A673 (cell line): Measurements from ENCODE around the gene SLC25A47. TPM values are rescaled to one million over a fixed set of nuclear protein-coding genes. Genes with fewer than 3 reads are reported as not detected.

Experiments
- BruUV-seq: library from RNA; stranded (reverse); fragments of 400-500 nt; replicated peaks from 2 replicates; lab custom pipeline; 2021; lab: Mats Ljungman, UMichigan
- CTCF ChIA-PET: fragments of 300-600 bp; sonication (Branson Sonifier 250); formaldehyde crosslinking; loops from one replicate; lab custom pipeline; 2022; ENCODE audit warnings: antibody characterized with exemption; lab: Charles Lee
- POLR2A ChIA-PET: fragments of 300-600 bp; sonication (Branson Sonifier 250); formaldehyde crosslinking; loops from one replicate; lab custom pipeline; 2022; ENCODE audit warnings: antibody characterized with exemption; ENCODE audit not compliant: low non-redundant PET; lab: Charles Lee
- DNase-seq: peaks from one replicate; pipeline ENCODE4 v3.0.0-alpha.2; 2015; ENCODE audit warnings: low spot score
- H3K27ac ChIP-seq: fragments of 200-600 bp; sonication (generic); 2 replicates; pipeline ENCODE4 v1.5.1; 2016; ENCODE audit warnings: mixed run types, low read depth, mild to moderate bottlenecking, mixed read lengths, antibody characterized with exemption, low read length; ENCODE audit not compliant: poor library complexity, severe bottlenecking
- H3K27me3 ChIP-seq: fragments of 200-600 bp; sonication (generic); replicated peaks from 2 replicates; pipeline ENCODE4 v1.6.1; 2017; ENCODE audit warnings: mixed run types, low read depth, mild to moderate bottlenecking, mixed read lengths, antibody characterized with exemption, low read length; ENCODE audit not compliant: insufficient read depth, poor library complexity
- H3K36me3 ChIP-seq: fragments of 200-600 bp; sonication (generic); 2 replicates; pipeline ENCODE4 v1.6.1; 2016; ENCODE audit warnings: mixed run types, mild to moderate bottlenecking, mixed read lengths, antibody characterized with exemption, low read length; ENCODE audit not compliant: insufficient read depth, poor library complexity, severe bottlenecking
- H3K4me1 ChIP-seq: fragments of 200-600 bp; sonication (generic); 2 replicates; pipeline ENCODE4 v1.6.1; 2017; ENCODE audit warnings: mixed run types, mild to moderate bottlenecking, mixed read lengths, antibody characterized with exemption, low read length; ENCODE audit not compliant: insufficient read depth, poor library complexity, severe bottlenecking
- H3K4me3 ChIP-seq: fragments of 200-600 bp; sonication (generic); 2 replicates; pipeline ENCODE4 v1.5.1; 2016; ENCODE audit warnings: low read depth, mixed run types, mild to moderate bottlenecking, mixed read lengths, low read length; ENCODE audit not compliant: poor library complexity, severe bottlenecking
- H3K9me3 ChIP-seq: fragments of 200-600 bp; sonication (generic); 2 replicates; pipeline ENCODE4 v1.6.1; 2016; ENCODE audit warnings: mixed run types, low read depth, mild to moderate bottlenecking, mixed read lengths, antibody characterized with exemption, low read length; ENCODE audit not compliant: poor library complexity, severe bottlenecking
- CTCF ChIP-seq: fragments of 300-800, 200-600 bp; sonication (generic); conservative IDR thresholded peaks from 2 replicates; pipeline ENCODE4 v1.5.1; 2017; ENCODE audit warnings: low read depth, mild to moderate bottlenecking, antibody characterized with exemption, low read length, moderate library complexity, mixed read lengths
- EZH2 ChIP-seq: fragments of 200-600 bp; sonication (generic); IDR thresholded peaks from 2 replicates; pipeline ENCODE4 v1.6.1; 2017; ENCODE audit warnings: borderline replicate concordance, low read depth, mild to moderate bottlenecking, mixed read lengths, antibody characterized with exemption, low read length; ENCODE audit not compliant: poor library complexity, severe bottlenecking
- intact Hi-C: fragments of 100-400 bp; cut with micrococcal nuclease; formaldehyde crosslinking; loops from one replicate; pipeline ENCODE4 v1.10.0; 2022; ENCODE audit not compliant: unreplicated experiment
- total RNA-seq: library from RNA; stranded (reverse); gene quantifications from 2 replicates; pipeline ENCODE4 v1.2.3, GENCODE V29; 2021

Gene SLC25A47
- total RNA-seq, 1 experiment from 2014 or later = not detected

GRCh38 chr14:100369019-100369418, 45.9 kb downstream of the SLC25A47 start:
- Histone ChIP-seq H3K27ac (no peak overlapping the region), H3K27me3 (no peaks in the 10 kb centered on the region), H3K4me3 (no peak overlapping the region), H3K9me3 (no peaks in the 10 kb centered on the region), H3K4me1 (peaks cover 3% of the 10 kb centered on the region), H3K36me3 (peaks cover 20% of the 10 kb centered on the region)
- POLR2A ChIA-PET = no interaction called here
- TF ChIP-seq CTCF (no peak), EZH2 (no peak)
- CTCF ChIA-PET = no interaction called here
- BruUV-seq = no TSS peak
- DNase-seq = no peak
- intact Hi-C loops = no loop called here

DNA sequence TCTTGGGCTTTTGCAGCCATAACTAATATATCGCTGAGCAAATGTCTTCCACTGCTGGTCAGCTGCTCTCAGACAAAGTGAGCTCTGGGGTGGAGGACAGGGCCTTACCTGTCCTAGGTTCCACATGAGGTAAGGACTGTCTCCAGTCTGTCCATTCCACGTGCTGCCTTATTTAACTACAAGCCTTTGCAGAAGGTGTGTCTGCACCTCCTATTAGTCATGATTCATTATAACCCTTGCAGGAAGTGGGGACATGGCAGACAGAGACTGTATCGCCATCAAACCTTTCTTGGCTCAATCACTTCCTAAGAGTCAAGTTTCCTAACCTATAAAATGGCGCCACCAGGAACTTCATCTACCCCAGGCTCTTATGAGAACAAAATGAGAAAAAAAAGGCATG, 46.9 kb downstream of the SLC25A47 start:
- peaks cover 5% of the 10 kb centered on the region for H3K4me1 ChIP-seq
- ChIA-PET POLR2A (no interaction called here), CTCF (no interaction called here)
- no peaks in the 10 kb centered on the region for H3K9me3 ChIP-seq
- TF ChIP-seq CTCF = no peak
- no peak for TF ChIP-seq EZH2
- no peaks in the 10 kb centered on the region for H3K27me3 ChIP-seq
- peaks cover 20% of the 10 kb centered on the region for H3K36me3 ChIP-seq
- H3K27ac ChIP-seq = no peak overlapping the region
- no peak for DNase-seq
- H3K4me3 ChIP-seq = no peak overlapping the region
- intact Hi-C loops = no loop called here
- BruUV-seq = no TSS peak

- no peak for DNase-seq
- CTCF ChIA-PET = interaction anchor here (0.6 kb wide), 1 partner anchor 12 kb away, joined by 3 read pairs; no protein-coding TSS in a partner anchor
- H3K27ac ChIP-seq = no peak overlapping the region
- peaks cover 5% of the 10 kb centered on the region for H3K4me1 ChIP-seq
- no peaks in the 10 kb centered on the region for H3K9me3 ChIP-seq
- no peak for TF ChIP-seq EZH2
- no peak for TF ChIP-seq CTCF
- intact Hi-C loops = no loop called here
- H3K27me3 ChIP-seq = no peaks in the 10 kb centered on the region
- POLR2A ChIA-PET = interaction anchor here (0.7 kb wide), 1 partner anchor 10 kb away, joined by 3 read pairs; no protein-coding TSS in a partner anchor
- H3K36me3 ChIP-seq = peaks cover 18% of the 10 kb centered on the region
- BruUV-seq = no TSS peak
- H3K4me3 ChIP-seq = no peak overlapping the region
Measured at GRCh38 chr14:100371773-100372172, 48.6 kb downstream of the SLC25A47 start.
